Measurements from ENCODE around the gene PDE11A.

GRCh38 chr2:177916342-177916741 is 156.2 kb downstream of the PDE11A start:
- TF ChIP-seq, protein P1, sequence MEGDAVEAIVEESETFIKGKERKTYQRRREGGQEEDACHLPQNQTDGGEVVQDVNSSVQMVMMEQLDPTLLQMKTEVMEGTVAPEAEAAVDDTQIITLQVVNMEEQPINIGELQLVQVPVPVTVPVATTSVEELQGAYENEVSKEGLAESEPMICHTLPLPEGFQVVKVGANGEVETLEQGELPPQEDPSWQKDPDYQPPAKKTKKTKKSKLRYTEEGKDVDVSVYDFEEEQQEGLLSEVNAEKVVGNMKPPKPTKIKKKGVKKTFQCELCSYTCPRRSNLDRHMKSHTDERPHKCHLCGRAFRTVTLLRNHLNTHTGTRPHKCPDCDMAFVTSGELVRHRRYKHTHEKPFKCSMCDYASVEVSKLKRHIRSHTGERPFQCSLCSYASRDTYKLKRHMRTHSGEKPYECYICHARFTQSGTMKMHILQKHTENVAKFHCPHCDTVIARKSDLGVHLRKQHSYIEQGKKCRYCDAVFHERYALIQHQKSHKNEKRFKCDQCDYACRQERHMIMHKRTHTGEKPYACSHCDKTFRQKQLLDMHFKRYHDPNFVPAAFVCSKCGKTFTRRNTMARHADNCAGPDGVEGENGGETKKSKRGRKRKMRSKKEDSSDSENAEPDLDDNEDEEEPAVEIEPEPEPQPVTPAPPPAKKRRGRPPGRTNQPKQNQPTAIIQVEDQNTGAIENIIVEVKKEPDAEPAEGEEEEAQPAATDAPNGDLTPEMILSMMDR (IDR thresholded peaks at IDR 0.05; ENCODE audit: insufficient read depth, low read length, poor library complexity, severe bottlenecking), result no peak
- TF ChIP-seq EZH2phosphoT487 (conservative IDR thresholded peaks at IDR 0.05; ENCODE audit: low read length), result no peak

All from SU-DHL-6 (cell line).